Gastrocnemius medialis (tissue), 4 donors: Measurements from ENCODE around the gene RASD1. TPM values are rescaled to one million over a fixed set of nuclear protein-coding genes. Genes with fewer than 3 reads are reported as not detected.

Source experiments
- ATAC-seq, 2 donors: fragments of 150-250 bp; one replicate each; pipeline ENCODE4 v1.9.1; 2016
- DNase-seq, 2 donors: peaks; one replicate each; pipeline ENCODE4 v3.0.0-alpha.2; 2019
- H3K27ac ChIP-seq, 4 donors: fragments of 200-600 bp; sonication (generic); 1 replicate in 1 of 4; 2 replicates in 3 of 4; pipeline ENCODE4 v1.5.1; 2016 to 2018; ENCODE audit warnings: mild to moderate bottlenecking in 2 of 4, moderate library complexity in 1 of 4
- H3K27me3 ChIP-seq, 3 donors: fragments of 200-600 bp; sonication (generic) in 2 of 3; 1 replicate in 1 of 3; 2 replicates in 2 of 3; pipeline versions ENCODE4 v1.5.1 to v1.6.0; 2016 to 2019; ENCODE audit warnings: mild to moderate bottlenecking in 1 of 3, moderate library complexity in 1 of 3
- H3K36me3 ChIP-seq, 2 donors: fragments of 200-600 bp; sonication (generic) in 1 of 2; one replicate each; pipeline ENCODE4 v1.5.1; 2017 to 2018
- H3K4me1 ChIP-seq, 2 donors: fragments of 200-600 bp; sonication (generic) in 1 of 2; one replicate each; pipeline ENCODE4 v1.5.1; 2016 to 2017; ENCODE audit warnings: mild to moderate bottlenecking in 2 of 2
- H3K4me3 ChIP-seq, 4 donors: fragments of 200-600 bp; sonication (generic) in 3 of 4; 1 replicate in 1 of 4; 2 replicates in 3 of 4; pipeline ENCODE4 v1.5.1; 2016 to 2019; ENCODE audit warnings: mild to moderate bottlenecking in 2 of 4
- H3K9me3 ChIP-seq, 3 donors: fragments of 200-600 bp; sonication (generic) in 2 of 3; 1 replicate in 1 of 3; 2 replicates in 2 of 3; pipeline ENCODE4 v1.5.1; 2016 to 2019
- POLR2A ChIP-seq, 2 donors: fragments of 450-650 bp; IDR thresholded peaks; one replicate each; pipeline ENCODE4 v1.6.1; 2017; ENCODE audit warnings: antibody characterized with exemption in 2 of 2, mild to moderate bottlenecking in 2 of 2, moderate library complexity in 2 of 2
- in situ Hi-C, 4 donors: fragments of 200-750 bp; cut with MboI; loops; one replicate each; pipeline versions ENCODE4 v1.15.0 to v1.8.0; 2017; ENCODE audit warnings: low sequenced_read_pairs in 4 of 4
- intact Hi-C: fragments of 100-400 bp; cut with DNase I; formaldehyde crosslinking; loops from one replicate; pipeline ENCODE4 v1.15.1; 2023; ENCODE audit warnings: low total_unique reads
- total RNA-seq, 4 donors: library from RNA; depleted of rRNA; stranded (reverse); fragments of >200 nt; gene quantifications; one replicate each; pipeline versions ENCODE4 v1.1.0 to v1.2.3, GENCODE V29; 2016
- TF ChIP-seq, protein P1 (sequence below), 5 experiments: fragments of 450-650 bp in 3 of 5; fragments of 200-600 bp in 2 of 5; sonication (generic) in 2 of 5; IDR thresholded peaks in 4 of 5; conservative IDR thresholded peaks in 1 of 5; 1 replicate in 4 of 5; 2 replicates in 1 of 5; pipeline ENCODE4 v1.5.1; 2016 to 2019; ENCODE audit warnings: antibody characterized with exemption in 5 of 5, mild to moderate bottlenecking in 3 of 5, moderate library complexity in 3 of 5

RASD1 gene
- total RNA-seq, 4 donors from 2014 or later: 61.3 to 264 (median 102) TPM

DNA sequence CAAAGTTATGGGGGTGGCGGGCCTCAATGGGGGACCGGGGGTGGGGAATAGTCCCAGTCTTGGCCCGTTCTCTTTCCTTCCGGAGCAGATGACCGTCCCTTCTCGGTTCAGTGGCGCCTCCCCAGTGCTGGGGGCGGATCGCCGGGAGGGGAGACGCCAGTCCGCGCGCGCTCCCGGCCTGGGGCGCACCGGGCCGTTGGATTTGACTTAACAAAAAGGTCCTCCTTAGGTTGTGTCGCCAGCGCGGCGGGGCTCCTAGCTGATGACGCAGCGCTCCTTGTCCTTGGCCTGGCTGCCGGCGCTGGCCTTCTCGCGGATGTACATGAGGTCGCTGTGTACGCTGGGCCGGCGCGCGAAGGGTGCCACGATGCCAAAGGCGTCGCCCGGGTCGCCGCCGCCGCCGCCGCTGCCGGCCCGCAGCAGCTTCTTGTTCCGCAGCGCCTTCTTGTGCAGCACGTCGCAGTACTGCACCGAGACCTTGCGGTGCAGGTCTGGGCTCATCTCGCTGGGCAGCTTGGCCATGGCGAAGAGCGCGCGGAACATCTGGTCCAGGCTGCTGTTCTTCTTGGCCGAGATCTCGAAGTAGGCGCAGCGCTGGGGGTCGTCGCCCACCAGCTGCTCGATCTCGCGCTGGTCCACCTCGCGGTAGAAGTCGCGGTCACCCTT lies 1.2 kb downstream of the RASD1 start:
- peak in 1 of 2 donors; percentile 30 for TF ChIP-seq POLR2A (IDR thresholded peaks at IDR 0.05)
- TF ChIP-seq, protein P1, sequence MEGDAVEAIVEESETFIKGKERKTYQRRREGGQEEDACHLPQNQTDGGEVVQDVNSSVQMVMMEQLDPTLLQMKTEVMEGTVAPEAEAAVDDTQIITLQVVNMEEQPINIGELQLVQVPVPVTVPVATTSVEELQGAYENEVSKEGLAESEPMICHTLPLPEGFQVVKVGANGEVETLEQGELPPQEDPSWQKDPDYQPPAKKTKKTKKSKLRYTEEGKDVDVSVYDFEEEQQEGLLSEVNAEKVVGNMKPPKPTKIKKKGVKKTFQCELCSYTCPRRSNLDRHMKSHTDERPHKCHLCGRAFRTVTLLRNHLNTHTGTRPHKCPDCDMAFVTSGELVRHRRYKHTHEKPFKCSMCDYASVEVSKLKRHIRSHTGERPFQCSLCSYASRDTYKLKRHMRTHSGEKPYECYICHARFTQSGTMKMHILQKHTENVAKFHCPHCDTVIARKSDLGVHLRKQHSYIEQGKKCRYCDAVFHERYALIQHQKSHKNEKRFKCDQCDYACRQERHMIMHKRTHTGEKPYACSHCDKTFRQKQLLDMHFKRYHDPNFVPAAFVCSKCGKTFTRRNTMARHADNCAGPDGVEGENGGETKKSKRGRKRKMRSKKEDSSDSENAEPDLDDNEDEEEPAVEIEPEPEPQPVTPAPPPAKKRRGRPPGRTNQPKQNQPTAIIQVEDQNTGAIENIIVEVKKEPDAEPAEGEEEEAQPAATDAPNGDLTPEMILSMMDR (IDR thresholded peaks at IDR 0.05 in 4 of 5, conservative IDR thresholded peaks at IDR 0.05 in 1 of 5): no peak
- Histone ChIP-seq H3K36me3 (peaks cover 0 to 8% of the 10 kb centered on the region in 2 donors), H3K27me3 (no peaks in the 10 kb centered on the region), H3K4me1 (peaks cover 21 to 30% of the 10 kb centered on the region in 2 donors), H3K4me3 (peak overlapping the region; percentile 80 to 93 (median 90)), H3K27ac (peak overlapping the region; percentile 82 to 97 (median 94)), H3K9me3 (no peaks in the 10 kb centered on the region)
- intact Hi-C loops: loop anchor here (10.0 kb wide), 1 partner anchor 450 kb away; the partner anchor contains the start of gene MPRIP
- ATAC-seq: peak in 1 of 2 donors; percentile 6
- DNase-seq: peak; percentile 16 to 58
- in situ Hi-C loops: loop anchor here (5.0 to 10.0 kb wide), 2 partner anchors 77 to 140 kb away; no protein-coding TSS in a partner anchor

DNA sequence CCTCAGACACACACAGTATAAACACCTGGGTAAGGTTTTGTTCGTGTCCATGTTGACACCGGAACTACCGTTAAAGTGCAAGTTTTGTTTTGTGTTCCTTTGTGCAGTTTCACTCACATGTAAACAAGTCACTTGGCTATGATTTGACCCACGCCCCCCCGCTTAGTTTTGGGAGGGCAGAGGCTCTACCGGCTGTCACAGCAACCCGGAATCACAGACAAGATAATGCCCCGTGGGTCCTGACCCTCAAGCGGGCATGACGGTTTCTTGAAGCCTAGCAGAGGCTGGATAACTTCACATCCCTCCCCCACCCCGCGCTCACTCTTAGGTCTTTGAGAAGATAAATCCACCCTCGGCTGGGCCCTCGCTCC lies 1.7 kb downstream of the RASD1 start:
- Histone ChIP-seq H3K4me1 (peaks cover 21 to 30% of the 10 kb centered on the region in 2 donors), H3K27ac (peak overlapping the region; percentile 82 to 97 (median 94)), H3K27me3 (no peaks in the 10 kb centered on the region), H3K4me3 (peak overlapping the region; percentile 80 to 93 (median 90)), H3K9me3 (no peaks in the 10 kb centered on the region), H3K36me3 (peaks cover 0 to 8% of the 10 kb centered on the region in 2 donors)
- in situ Hi-C loops (loop anchor here in 2 of 4 donors (10.0 kb wide), 1 partner anchor 140 kb away; no protein-coding TSS in a partner anchor), intact Hi-C loops (loop anchor here (10.0 kb wide), 1 partner anchor 450 kb away; the partner anchor contains the start of gene MPRIP)
- TF ChIP-seq POLR2A (IDR thresholded peaks at IDR 0.05): no peak
- TF ChIP-seq, protein P1 (IDR thresholded peaks at IDR 0.05 in 4 of 5, conservative IDR thresholded peaks at IDR 0.05 in 1 of 5): no peak
- no peak for ATAC-seq
- DNase-seq: peak; percentile 51 to 54

DNA sequence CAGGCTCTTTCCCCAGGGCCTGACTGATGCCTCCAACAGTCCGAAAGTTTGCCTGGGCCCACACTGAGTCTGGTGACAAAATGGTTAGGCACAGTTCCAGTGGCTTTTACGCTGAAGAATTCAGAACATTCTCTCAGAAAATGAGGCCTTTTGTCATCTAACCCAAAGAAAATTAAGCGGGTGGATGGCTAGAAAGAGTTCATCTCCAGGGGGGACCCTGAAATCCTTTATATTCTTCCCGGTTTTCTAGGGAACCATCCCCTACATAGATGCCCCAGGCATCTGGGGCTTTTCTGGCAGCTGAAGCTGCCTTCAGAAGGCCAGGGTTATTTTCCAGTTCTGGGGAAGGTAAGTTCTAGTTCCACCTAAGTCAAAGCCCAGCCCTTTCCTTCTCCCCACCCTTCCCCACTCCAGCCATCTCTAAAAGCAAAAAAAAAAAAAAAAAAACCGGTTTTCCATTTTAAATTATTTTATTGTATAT lies 2.2 kb downstream of the RASD1 start:
- DNase-seq (no peak), ATAC-seq (no peak)
- H3K4me3 ChIP-seq: peak overlapping the region; percentile 80 to 93 (median 90)
- peak overlapping the region; percentile 82 to 97 (median 94) for H3K27ac ChIP-seq
- in situ Hi-C loops (loop anchor here in 2 of 4 donors (10.0 kb wide), 1 partner anchor 139 kb away; no protein-coding TSS in a partner anchor), intact Hi-C loops (loop anchor here (2.0 to 10.0 kb wide), 2 partner anchors 17 to 449 kb away; partner anchors contain the start of genes MED9 and MPRIP)
- H3K36me3 ChIP-seq: peaks cover 0 to 8% of the 10 kb centered on the region in 2 donors
- H3K9me3 ChIP-seq: no peaks in the 10 kb centered on the region
- H3K4me1 ChIP-seq: peaks cover 21 to 33% of the 10 kb centered on the region in 2 donors
- TF ChIP-seq, protein P1 (IDR thresholded peaks at IDR 0.05 in 4 of 5, conservative IDR thresholded peaks at IDR 0.05 in 1 of 5): no peak
- TF ChIP-seq POLR2A (IDR thresholded peaks at IDR 0.05): peak in 1 of 2 donors; percentile 22
- H3K27me3 ChIP-seq: no peaks in the 10 kb centered on the region

DNA sequence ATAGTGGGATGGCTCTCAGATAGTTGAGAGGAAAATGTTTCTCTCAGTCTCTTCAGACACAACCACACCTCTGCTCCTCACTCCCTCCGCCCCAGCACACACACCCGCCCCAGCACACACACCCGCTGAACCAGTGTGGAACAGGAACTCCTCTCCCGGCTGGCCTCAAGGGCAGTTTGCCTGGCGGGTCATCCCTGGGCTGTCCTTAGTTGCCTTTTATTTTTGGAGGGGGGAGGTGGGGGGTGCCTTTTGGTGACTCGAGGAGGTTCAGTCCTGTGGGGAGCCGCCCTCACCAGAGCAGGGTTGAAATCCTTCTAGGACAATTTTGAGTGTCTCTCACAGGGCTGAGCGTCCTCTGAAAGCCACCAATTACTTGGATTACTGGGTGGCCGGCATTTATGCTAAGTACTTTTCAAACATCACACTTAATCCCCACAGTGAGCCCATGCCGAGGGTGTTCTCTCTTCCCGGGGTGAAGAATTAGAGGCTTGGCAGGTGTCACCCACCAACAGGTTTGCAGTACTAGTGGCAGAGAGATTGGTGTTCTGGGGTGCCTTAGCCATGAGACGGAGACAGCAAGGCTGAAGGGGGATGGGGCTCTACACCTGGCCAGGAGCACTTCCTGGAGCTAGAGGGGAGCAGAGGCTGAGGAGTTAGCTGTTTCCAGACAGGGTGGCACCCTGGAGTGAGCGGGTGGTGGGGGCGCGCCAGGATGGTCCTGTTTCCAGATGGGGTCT lies 2.8 kb downstream of the RASD1 start:
- peak in 1 of 2 donors; percentile 20 for ATAC-seq
- Histone ChIP-seq H3K9me3 (no peaks in the 10 kb centered on the region), H3K4me1 (peaks cover 21 to 37% of the 10 kb centered on the region in 2 donors), H3K4me3 (peak overlapping the region in 3 of 4 donors; percentile 80 to 93 (median 89)), H3K27ac (peak overlapping the region; percentile 82 to 97 (median 94)), H3K27me3 (no peaks in the 10 kb centered on the region), H3K36me3 (peaks cover 0 to 8% of the 10 kb centered on the region in 2 donors)
- peak; percentile 54 to 68 for DNase-seq
- in situ Hi-C loops: loop anchor here in 2 of 4 donors (10.0 kb wide), 1 partner anchor 139 kb away; no protein-coding TSS in a partner anchor
- TF ChIP-seq POLR2A (IDR thresholded peaks at IDR 0.05): no peak
- TF ChIP-seq, protein P1 (IDR thresholded peaks at IDR 0.05 in 4 of 5, conservative IDR thresholded peaks at IDR 0.05 in 1 of 5): no peak
- intact Hi-C loops: loop anchor here (2.0 to 10.0 kb wide), 2 partner anchors 17 to 449 kb away; partner anchors contain the start of genes MED9 and MPRIP
